Renal cortical epithelial cell (primary cell): ENCODE data around the gene PRORP. TPM values are rescaled to one million over a fixed set of nuclear protein-coding genes. Genes with fewer than 3 reads are reported as not detected.
"Not testable (repeated sequence)": the region's sequence is repeated elsewhere in the genome, so short reads cannot be mapped to it uniquely, and the experiment has no call there.

Source experiments
- DNase-seq: peaks from one replicate; pipeline ENCODE4 v3.0.0-alpha.2; 2011; ENCODE audit warnings: low read depth
- total RNA-seq: library from RNA; depleted of rRNA; stranded (reverse); fragments of >200 nt; gene quantifications from 2 replicates; pipeline ENCODE4 v1.2.3, GENCODE V29; 2014

PRORP gene
- total RNA-seq, 1 donor from 2014 or later = 58.8 TPM

DNA sequence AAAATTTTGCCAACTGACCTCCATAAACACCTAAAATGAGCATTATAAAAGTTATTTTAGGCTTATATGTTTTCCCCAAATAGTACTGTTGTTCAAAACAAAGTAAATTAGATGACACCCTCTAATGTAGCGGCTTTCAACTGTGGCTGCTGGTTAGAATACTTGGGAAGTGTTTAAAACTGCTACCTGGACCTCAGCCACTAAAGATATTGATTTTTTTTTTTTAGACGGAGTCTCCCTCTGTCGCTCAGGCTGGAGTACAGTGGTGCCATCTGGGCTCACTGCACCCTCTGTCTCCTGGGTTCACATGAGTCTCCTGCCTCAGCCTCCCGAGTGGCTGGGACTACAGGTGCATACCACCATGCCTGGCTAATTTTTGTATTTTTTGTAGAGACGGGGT is 16.2 kb downstream of the PRORP start:
- no peak for DNase-seq

DNA sequence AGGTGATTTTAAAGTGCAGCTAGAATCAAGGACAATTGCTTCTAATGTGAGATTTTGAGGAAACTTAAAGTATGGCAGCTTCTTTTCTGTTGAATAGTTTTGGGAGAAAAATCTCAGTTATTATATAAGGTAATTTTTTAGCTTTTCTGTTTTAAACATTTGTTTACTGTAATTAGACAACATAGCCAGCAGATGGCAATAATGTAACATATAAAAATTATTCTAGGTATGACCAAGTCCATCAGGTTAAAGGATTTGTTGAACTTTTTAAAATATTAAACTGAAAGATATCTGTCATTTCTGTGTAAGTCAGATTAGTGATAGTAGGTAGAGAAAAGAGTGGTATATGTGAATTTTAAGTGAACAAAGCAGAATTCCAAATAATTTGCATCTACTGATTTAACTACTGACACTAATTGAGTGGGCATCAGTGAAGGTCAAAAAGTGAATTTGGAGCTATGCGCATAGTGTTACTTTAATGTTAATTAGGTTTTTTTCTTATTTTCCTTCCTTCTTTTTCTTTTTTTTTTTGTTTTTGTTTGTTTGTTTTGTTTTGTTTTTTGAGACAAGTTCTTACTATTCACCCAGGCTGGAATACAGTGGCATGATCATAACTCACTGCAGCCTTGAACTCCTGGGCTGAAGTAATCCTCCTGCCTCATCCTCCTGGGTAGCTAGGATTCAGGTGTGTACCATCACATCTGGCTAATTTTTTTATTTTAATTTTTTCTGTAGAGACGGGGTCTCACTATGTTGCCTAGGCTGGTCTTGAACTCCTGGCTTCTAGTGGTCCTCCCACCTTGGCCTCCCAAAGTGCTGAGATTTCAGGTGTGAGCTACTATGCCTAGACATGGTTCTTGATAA is 18.6 kb downstream of the PRORP start:
- peak; percentile 54 for DNase-seq

DNA sequence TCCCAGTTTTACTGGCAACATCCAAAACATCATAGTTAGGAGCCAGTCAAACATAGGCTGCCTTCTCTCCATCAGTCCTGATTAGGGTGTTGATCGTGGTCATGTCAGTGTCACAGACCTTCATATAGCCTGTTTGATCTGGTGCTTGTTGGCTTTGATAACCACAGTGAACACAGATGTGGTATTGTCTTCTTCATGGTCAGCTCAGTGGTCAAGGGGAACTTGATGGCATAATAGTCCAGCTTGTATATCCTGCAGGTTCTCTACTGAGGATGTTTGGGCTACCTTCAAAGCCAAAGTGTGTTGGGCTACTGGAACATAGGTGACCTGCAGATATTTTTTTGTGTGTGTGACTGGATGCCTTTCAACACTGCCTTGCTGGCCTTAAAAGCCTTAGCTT is 21.7 kb downstream of the PRORP start:
- no peak for DNase-seq

DNA sequence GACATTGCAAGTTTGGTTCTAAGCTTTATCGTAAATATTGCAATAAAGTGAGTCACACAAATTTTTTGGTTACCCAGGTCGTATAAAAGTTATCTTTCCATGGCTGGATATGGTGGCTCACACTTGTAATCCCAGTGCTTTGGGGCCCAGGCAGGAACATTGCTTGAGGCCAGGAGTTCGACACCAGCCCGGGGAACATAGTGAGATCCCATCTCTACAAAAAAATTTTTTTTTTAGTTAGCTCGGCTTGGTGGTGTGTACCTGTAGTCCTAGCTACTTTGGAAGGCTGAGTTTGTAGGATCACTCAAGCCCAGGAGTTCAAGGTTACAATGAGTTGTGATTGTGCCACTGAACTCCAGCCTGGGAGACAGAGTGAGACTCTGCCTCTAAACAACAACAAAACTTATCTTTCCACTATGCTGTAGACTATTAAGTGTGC is 24.4 kb downstream of the PRORP start:
- DNase-seq = no peak

DNA sequence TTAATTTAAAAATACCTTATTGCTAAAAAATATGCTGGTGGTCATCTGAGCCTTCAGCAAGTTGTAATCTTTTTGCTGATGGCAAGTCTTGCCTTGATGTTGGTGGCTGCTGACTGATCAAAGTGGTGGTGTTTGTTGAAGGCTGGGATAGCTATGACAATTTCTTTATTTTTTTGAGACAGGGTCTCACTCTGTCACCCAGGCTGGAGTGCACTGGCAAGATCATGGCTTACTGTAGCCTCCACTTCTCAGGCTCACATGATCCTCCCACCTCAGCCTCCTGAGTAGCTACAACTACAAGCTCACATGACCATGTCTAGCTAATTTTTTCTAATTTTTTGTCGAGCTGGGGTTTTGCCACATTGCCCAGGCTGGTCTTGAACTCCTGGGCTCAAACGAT is 24.8 kb downstream of the PRORP start:
- DNase-seq = no peak

DNA sequence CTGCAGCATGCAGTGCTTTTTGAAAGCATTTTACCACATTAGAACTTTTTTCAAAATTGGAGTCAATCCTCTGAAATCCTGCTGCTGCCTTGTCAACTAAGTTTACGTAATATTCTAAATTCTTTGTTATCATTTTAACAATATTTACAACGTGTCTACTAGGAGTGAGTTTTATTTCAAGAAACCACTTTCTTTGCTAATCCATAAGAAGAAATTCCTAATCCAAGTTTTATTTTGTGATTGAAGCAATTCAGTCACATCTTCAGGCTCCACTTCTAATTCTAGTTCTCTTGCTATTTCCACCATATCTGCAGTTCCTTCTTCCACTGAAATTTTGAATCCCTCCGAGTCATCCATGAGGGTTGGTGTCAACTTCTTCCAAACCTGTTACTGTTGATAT is 25.4 kb downstream of the PRORP start:
- DNase-seq = no peak

DNA sequence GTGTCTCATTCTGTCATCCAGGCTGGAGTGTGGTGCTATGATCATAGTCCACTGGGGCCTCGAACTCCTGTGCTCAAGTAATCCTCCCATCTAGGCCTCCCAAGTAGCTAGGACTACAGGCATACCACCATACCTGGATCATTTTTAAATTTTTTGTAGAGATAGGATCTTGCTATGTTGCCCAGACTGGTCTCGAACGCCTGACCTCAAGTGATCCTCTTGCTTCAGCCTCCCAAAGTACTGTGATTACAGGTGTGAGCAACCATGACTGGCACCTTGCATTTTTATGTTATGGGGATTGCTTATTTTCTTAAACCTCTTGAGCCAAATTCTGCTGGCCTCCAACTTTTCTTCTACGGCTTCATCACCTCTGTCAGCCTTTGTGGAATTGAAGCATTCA is 26.9 kb downstream of the PRORP start:
- no peak for DNase-seq

DNA sequence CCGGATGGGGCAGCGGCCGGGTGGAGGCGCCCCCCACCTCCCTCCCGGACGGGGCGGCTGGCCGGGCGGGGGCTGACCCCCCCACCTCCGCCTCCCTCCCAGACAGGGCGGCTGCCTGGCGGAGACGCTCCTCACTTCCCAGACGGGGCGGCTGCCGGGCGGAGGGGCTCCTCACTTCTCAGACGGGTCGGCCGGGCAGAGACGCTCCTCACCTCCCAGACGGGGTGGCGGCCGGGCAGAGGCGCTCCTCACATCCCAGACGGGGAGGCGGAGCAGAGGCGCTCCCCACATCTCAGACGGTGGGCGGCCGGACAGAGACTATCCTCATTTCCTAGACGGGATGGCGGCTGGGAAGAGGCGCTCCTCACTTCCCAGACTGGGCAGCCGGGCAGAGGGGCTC is 30.2 kb downstream of the PRORP start:
- not testable (repeated sequence) for DNase-seq

DNA sequence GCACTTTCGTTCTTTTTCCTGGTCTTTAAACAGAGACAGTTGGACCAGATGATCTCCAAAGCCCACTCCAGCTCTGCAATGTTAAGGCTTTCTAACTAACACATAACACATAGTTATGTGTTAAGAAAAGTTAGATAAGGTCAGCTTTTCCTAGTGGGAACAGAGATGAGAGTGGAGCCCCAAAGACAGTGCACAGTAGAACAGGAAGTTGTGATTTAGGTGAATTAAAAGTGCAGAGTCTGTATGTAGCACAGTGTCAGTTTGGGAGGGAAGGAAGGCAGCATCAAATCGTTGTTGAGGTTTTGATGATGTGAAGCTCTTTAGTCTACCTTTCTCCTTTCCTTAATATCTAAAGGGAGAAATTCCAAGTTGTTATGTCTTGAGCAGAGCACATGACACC is 31.7 kb downstream of the PRORP start:
- no peak for DNase-seq

DNA sequence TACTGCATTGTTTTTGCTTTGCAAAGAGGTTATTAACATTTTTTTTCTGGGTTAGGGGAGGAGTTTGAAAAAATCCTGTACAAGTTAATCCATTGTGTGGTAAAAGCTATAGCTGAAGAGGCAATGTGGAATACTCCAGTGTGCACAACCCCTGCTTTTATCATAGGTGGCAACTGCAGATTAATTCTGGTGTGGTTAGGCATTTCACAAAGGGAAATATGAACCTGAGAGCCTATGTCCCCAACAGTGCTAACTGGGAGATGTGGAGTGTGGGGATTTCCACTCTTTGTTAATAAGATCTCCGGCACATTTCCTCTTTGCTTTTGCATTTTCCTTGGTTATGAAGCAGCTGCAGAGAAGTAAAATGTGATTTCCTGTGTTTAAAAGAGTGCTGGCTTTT is 33.6 kb downstream of the PRORP start:
- peak; percentile 73 for DNase-seq

DNA sequence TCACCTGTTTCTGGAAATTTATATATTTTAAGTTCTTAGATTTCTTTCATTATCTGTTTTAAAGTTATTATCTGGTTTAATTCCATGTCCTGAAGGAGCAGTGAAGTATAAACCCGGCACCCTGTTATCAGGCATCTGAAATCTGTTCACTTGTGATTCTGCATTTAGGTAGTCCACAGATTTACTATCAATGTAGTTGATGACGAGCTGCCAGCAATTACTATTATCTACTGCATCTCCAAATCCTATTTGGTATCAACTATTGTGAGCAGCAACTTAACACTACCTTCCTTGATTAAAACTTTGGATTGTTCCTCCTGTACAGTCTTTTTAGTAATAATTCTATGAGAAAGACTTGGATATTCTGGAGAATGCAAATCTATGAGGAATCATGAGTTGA is 36.1 kb downstream of the PRORP start:
- no peak for DNase-seq

DNA sequence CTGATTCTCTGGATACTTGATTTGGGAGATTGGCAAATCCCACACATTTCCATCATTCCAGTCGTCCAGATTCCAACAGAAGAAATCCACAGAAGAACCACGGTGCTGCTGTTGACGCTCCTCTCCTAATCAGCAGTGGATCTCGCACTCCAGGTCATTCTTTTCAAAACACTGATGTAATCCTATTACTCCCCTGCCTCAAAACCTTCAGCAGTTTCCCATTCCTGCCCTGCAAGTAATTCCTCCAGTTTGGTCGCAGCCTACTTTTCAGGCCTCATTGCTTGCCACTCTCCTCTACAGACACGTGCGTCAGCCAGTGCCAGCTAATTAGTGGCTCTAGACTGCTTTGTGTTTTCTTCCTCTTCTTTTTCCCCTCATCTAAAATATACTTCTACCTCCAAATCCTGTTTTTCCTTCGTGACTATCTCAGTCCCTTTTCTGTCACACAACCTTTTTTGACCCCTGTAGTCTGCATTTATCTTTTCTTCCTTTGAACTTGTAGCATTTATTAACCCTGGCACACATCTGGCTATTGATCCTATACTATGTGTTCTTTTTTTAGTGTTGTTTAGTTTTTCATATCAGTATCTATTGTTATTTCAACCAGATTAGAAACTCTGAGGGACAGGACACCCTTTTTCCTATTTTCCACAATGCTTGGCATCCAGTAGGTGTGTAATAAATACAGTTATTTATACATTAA is 36.8 kb downstream of the PRORP start:
- peak; percentile 82 for DNase-seq

DNA sequence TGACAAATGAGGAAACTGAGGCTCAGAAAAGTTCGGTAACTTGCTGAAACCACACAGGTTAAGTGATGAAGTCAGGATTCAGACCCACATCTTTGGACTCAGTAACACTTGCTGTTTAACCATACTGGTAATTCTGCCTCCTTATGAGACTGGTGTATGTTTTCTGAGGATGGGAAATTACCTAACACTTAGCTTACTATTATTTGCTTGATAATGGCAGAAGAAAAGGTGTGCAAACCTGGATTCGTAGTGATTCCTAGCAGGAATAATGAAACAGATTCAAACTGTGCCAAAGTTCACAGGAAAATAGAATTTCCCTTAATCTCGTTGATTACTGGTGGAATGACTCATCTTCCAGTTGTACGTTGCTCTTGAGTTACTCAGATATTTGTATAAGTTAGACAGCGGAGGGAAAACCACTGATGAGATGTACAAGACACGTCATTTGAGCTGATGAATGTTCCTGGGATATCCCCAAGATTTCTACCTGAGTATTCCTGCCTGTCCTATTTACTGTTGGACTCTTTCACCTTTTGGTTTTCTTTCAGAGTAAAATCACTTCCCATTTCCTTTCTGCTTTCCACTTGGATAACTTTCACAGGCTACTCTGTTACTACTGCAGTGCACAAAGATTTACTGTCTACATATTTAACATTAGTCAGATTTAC is 37.5 kb downstream of the PRORP start:
- peak; percentile 98 for DNase-seq

DNA sequence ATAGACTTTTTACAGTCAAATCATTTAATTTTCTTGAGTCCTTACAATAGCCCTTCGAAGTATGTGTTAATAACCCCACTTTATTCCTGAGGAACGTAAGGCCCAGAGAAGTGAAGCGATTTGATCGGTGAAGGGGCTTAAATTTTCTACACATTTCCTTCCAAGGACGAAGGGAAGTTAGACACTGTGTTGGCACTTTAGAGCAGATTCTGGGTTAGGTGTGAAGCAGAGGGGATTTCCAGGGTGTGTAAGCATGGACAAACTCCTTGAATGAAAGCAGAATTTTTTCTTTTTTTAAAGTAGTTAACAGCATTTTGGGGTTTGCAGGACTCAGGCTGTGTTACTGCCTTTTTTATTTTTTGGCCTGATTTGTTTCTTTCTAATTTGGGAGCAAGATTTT is 38.9 kb downstream of the PRORP start:
- DNase-seq = peak; percentile 28

DNA sequence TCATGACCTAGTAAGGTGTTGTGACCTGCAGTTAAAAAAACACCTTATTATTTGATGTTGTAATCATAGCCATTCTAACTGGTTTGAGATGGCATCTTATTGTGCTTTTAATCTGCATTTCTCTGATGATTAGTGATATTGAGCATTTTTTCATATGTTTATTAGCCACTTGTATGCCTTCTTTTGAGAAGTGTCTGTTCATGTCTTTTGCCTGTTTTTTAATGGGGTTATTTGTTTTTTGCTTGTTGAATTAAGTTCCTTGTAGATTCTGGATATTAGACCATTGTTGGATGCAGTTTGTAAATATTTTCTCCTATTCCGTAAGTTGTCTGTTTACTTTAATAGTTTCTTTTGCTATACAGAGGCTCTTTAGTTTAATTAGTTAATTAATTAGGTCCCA is 41.0 kb downstream of the PRORP start:
- no peak for DNase-seq

DNA sequence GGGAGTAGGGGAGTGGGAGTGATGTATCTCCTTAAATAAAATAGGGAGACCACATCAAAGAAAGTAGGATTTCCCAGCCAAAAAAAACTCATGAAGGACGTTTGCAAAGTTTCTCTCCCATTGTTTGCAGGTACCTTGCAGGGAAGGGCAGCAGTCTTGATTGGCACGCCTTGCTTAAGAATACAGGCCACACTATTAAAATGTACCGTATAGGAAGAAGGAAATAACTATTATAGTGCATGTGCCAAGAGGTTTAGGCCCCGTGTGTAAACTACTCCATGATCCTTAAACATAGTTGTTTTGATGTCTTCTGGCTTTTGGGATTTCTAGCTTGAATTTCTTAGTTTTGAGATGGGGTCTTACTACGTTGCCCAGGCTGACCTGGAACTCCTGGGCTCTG is 42.5 kb downstream of the PRORP start:
- DNase-seq = no peak

DNA sequence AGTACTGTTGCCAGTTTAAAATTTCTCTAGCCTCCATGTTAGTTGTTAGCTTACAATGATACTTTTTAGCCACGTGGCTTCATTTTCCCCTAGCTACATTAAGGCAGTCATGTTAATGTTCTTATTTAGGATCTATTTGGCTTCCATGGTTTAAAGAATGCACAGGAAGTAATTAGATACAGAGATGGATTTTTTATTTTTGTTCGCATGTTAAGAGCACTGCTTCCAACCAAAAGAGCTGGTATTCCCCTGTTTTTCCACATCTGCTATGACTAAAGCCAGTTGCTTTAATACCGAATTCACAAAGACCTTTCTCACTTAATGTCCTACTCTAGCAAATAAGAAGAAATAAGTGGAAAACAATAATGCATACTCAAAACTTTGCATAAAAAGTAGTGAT is 45.1 kb downstream of the PRORP start:
- DNase-seq = no peak

Other genes starting within 250 kb of the PRORP start
- gene BAZ1A, start 247.2 kb upstream of the PRORP start, total RNA-seq = 48.6 and 68.4 TPM in 2 replicates
- gene SRP54, start 139.6 kb upstream of the PRORP start, total RNA-seq = 117 and 122 TPM in 2 replicates
- 72.2 and 82.9 TPM in 2 replicates for gene FAM177A1, start 76.3 kb upstream of the PRORP start, total RNA-seq
- gene PPP2R3C, start 562 bp upstream of the PRORP start, total RNA-seq = 23.0 and 36.5 TPM in 2 replicates
- gene PSMA6, start 169.8 kb downstream of the PRORP start, total RNA-seq = 160 and 568 TPM in 2 replicates